ENCODE results near the gene OVCA2.
A peak's percentile ranks its signal among the peaks of the same experiment; 100 is the strongest.
"Not testable (repeated sequence)": the region's sequence is repeated elsewhere in the genome, so short reads cannot be mapped to it uniquely, and the experiment has no call there.

Gene OVCA2

GRCh38 chr17:2013220-2013993 lies 28.4 kb upstream of the OVCA2 start:
- not testable (repeated sequence) for FAIRE-seq; DNase-seq (ENCODE audit: low spot score)

- no peak for FAIRE-seq
Observed at GRCh38 chr17:2013994-2014317, 27.9 kb upstream of the OVCA2 start.

GRCh38 chr17:2015314-2015713 lies 26.5 kb upstream of the OVCA2 start:
- FAIRE-seq (no peak), DNase-seq (ENCODE audit: low spot score) (no peak)

More at GRCh38 chr17:2013994-2014317, 27.9 kb upstream of the OVCA2 start:
- DNase-seq (ENCODE audit: low spot score) = no peak

GRCh38 chr17:2016494-2016893 lies 25.3 kb upstream of the OVCA2 start:
- FAIRE-seq (no peak), DNase-seq (ENCODE audit: low spot score) (no peak)

- FAIRE-seq (no peak), DNase-seq (ENCODE audit: low spot score) (no peak)
Observed at GRCh38 chr17:2017274-2017941, 24.4 kb upstream of the OVCA2 start.

- no peak for FAIRE-seq
- DNase-seq (ENCODE audit: low spot score) = no peak
Observed at GRCh38 chr17:2018716-2019510, 22.9 kb upstream of the OVCA2 start.

GRCh38 chr17:2019723-2020122 lies 22.1 kb upstream of the OVCA2 start:
- DNase-seq (ENCODE audit: low spot score) (no peak), FAIRE-seq (no peak)

GRCh38 chr17:2020721-2021120 lies 21.1 kb upstream of the OVCA2 start:
- no peak for DNase-seq (ENCODE audit: low spot score)
- FAIRE-seq = no peak

GRCh38 chr17:2022647-2023240 lies 19.1 kb upstream of the OVCA2 start:
- no peak for FAIRE-seq
- no peak for DNase-seq (ENCODE audit: low spot score)

GRCh38 chr17:2023256-2023655 lies 18.6 kb upstream of the OVCA2 start:
- FAIRE-seq (no peak), DNase-seq (ENCODE audit: low spot score) (no peak)

GRCh38 chr17:2023692-2024571 lies 17.9 kb upstream of the OVCA2 start:
- no peak for DNase-seq (ENCODE audit: low spot score)
- FAIRE-seq = no peak

- no peak for DNase-seq (ENCODE audit: low spot score)
- FAIRE-seq = no peak
Observed at GRCh38 chr17:2024572-2025219, 17.1 kb upstream of the OVCA2 start.

- FAIRE-seq = no peak
- no peak for DNase-seq (ENCODE audit: low spot score)
Observed at GRCh38 chr17:2025220-2025621, 16.6 kb upstream of the OVCA2 start, which contains the start of gene RTN4RL1. Gene RTN4RL1, minus strand, starts transcription at chr17:2025334. Its CDS starts 469 bp downstream, at chr17:2024865.

- DNase-seq (ENCODE audit: low spot score) = no peak
- no peak for FAIRE-seq
Observed at GRCh38 chr17:2025622-2026309, 16.1 kb upstream of the OVCA2 start.

- DNase-seq (ENCODE audit: low spot score) (no peak), FAIRE-seq (no peak)
Observed at GRCh38 chr17:2027528-2028233, 14.1 kb upstream of the OVCA2 start.

GRCh38 chr17:2028234-2028614 lies 13.6 kb upstream of the OVCA2 start:
- no peak for FAIRE-seq
- DNase-seq (ENCODE audit: low spot score) = no peak

GRCh38 chr17:2028737-2029136 lies 13.1 kb upstream of the OVCA2 start:
- DNase-seq (ENCODE audit: low spot score) = no peak
- no peak for FAIRE-seq

GRCh38 chr17:2029911-2030778 lies 11.7 kb upstream of the OVCA2 start, which contains the start of gene DPH1:
Gene DPH1, plus strand, starts transcription at chr17:2030153. Its CDS starts 17 bp downstream, at chr17:2030170.
- peak; percentile 52 for FAIRE-seq
- peak; percentile 70 for DNase-seq (ENCODE audit: low spot score)
